Measurements from ENCODE around the gene INSYN2B. TPM values are rescaled to one million over a fixed set of nuclear protein-coding genes. Genes with fewer than 3 reads are reported as not detected.

INSYN2B gene
- total RNA-seq, 2 donors from 2014 or later: 0.75 TPM; not detected in 1

GRCh38 chr5:169997798-169998197 is 17.5 kb upstream of the INSYN2B start:
- no peak for TF ChIP-seq CTCF (IDR thresholded peaks at IDR 0.05)
- no peak for DNase-seq (ENCODE audit: low spot score)
- Histone ChIP-seq H3K27me3 (peaks cover 0 to 3% of the 10 kb centered on the region in 2 donors), H3K4me1 (no peaks in the 10 kb centered on the region), H3K4me3 (no peak overlapping the region), H3K27ac (no peak overlapping the region), H3K9me3 (no peaks in the 10 kb centered on the region), H3K36me3 (no peaks in the 10 kb centered on the region)

GRCh38 chr5:169993485-169993790 is 13.1 kb upstream of the INSYN2B start:
- Histone ChIP-seq H3K27me3 (peaks cover 0 to 3% of the 10 kb centered on the region in 2 donors), H3K27ac (no peak overlapping the region), H3K9me3 (no peaks in the 10 kb centered on the region), H3K4me1 (no peaks in the 10 kb centered on the region), H3K4me3 (no peak overlapping the region), H3K36me3 (no peaks in the 10 kb centered on the region)
- no peak for TF ChIP-seq CTCF (IDR thresholded peaks at IDR 0.05)
- no peak for DNase-seq (ENCODE audit: low spot score)

- Histone ChIP-seq H3K27me3 (peaks cover 0 to 3% of the 10 kb centered on the region in 2 donors), H3K27ac (no peak overlapping the region), H3K4me3 (no peak overlapping the region), H3K36me3 (no peaks in the 10 kb centered on the region), H3K4me1 (no peaks in the 10 kb centered on the region), H3K9me3 (no peaks in the 10 kb centered on the region)
- TF ChIP-seq CTCF (IDR thresholded peaks at IDR 0.05): no peak
- no peak for DNase-seq (ENCODE audit: low spot score)
These were observed 12.6 kb upstream of the INSYN2B start for GRCh38 chr5:169992789-169993484.

- no peak for DNase-seq (ENCODE audit: low spot score)
- Histone ChIP-seq H3K36me3 (no peaks in the 10 kb centered on the region), H3K9me3 (no peaks in the 10 kb centered on the region), H3K27ac (no peak overlapping the region), H3K27me3 (peaks cover 0 to 3% of the 10 kb centered on the region in 2 donors), H3K4me3 (no peak overlapping the region), H3K4me1 (no peaks in the 10 kb centered on the region)
- TF ChIP-seq CTCF (IDR thresholded peaks at IDR 0.05): no peak
These were observed 11.0 kb upstream of the INSYN2B start for GRCh38 chr5:169991115-169991869.

GRCh38 chr5:169989365-169989764 is 9.1 kb upstream of the INSYN2B start:
- Histone ChIP-seq H3K36me3 (no peaks in the 10 kb centered on the region), H3K9me3 (no peaks in the 10 kb centered on the region), H3K4me3 (no peak overlapping the region), H3K4me1 (no peaks in the 10 kb centered on the region), H3K27ac (no peak overlapping the region), H3K27me3 (no peaks in the 10 kb centered on the region)
- no peak for TF ChIP-seq CTCF (IDR thresholded peaks at IDR 0.05)
- DNase-seq (ENCODE audit: low spot score): no peak

Data from right atrium auricular region (tissue), 2 donors.